Heart right ventricle (tissue), 16 donors: ENCODE measurements around the gene TTC23. TPM values are rescaled to one million over a fixed set of nuclear protein-coding genes. Genes with fewer than 3 reads are reported as not detected.

ENCODE experiments used
- ATAC-seq, 8 donors: fragments of 200-7000 bp; cut with Tn5 transposase; one replicate each; pipeline ENCODE4 v1.9.1; 2020; ENCODE audit warnings: mild to moderate bottlenecking in 8 of 8, moderate library complexity in 8 of 8, moderate number of reproducible peaks in 1 of 8
- DNase-seq, 2 donors: peaks; one replicate each; pipeline ENCODE4 v3.0.0-alpha.2; 2020
- H3K27ac ChIP-seq, 10 donors: fragments of 200-600 bp; sonication (generic) in 2 of 10; one replicate each; pipeline versions ENCODE4 v1.5.0 to v1.8.0; 2020 to 2022; ENCODE audit warnings: mild to moderate bottlenecking in 3 of 10
- H3K27me3 ChIP-seq, 7 donors: fragments of 200-600 bp; one replicate each; pipeline ENCODE4 v1.8.0; 2021 to 2022; ENCODE audit warnings: mild to moderate bottlenecking in 2 of 7
- H3K36me3 ChIP-seq, 9 donors: fragments of 200-600 bp; sonication (generic) in 1 of 9; one replicate each; pipeline versions ENCODE4 v1.5.0 to v1.8.0; 2020 to 2022; ENCODE audit warnings: mild to moderate bottlenecking in 2 of 9
- H3K4me1 ChIP-seq, 9 donors: fragments of 200-600 bp; sonication (generic) in 1 of 9; one replicate each; pipeline versions ENCODE4 v1.5.0 to v1.8.0; 2020 to 2022; ENCODE audit warnings: mild to moderate bottlenecking in 4 of 9
- H3K4me3 ChIP-seq, 10 donors: fragments of 200-600 bp; sonication (generic) in 2 of 10; one replicate each; pipeline versions ENCODE4 v1.5.0 to v1.8.0; 2020 to 2022; ENCODE audit warnings: mild to moderate bottlenecking in 7 of 10, moderate library complexity in 2 of 10
- H3K9me3 ChIP-seq, 11 donors: fragments of 200-600 bp in 10 of 11; sonication (generic) in 2 of 11; one replicate each; pipeline versions ENCODE4 v1.5.0 to v1.8.0; 2013 to 2022; ENCODE audit warnings: mild to moderate bottlenecking in 2 of 11, control low read depth in 1 of 11, moderate library complexity in 1 of 11
- WGBS, 2 donors: extraction: QIAGEN DNeasy Blood & Tissue Kit; methylation state at CpG; one replicate each; pipeline ENCODE4 v1.1.7; 2013; ENCODE audit warnings: inconsistent platforms in 1 of 2; 5-methylcytosine and 5-hydroxymethylcytosine counted together
- intact Hi-C, 10 donors: fragments of 100-400 bp; cut with DNase I; formaldehyde crosslinking; loops; one replicate each; pipeline versions ENCODE4 v1.11.1 to v1.14.2; 2022
- polyA plus RNA-seq, 2 donors: library from polyadenylated mRNA; stranded (reverse); fragments of 200-250 nt; gene quantifications; one replicate each; pipeline ENCODE4 v1.2.3, GENCODE V29; 2013
- total RNA-seq, 10 donors: library from RNA; stranded (reverse); fragmentation: NEBNext Ultra II Directional in 3 of 10; extraction: Animal tissue kit (Norgen Biotek cat#: 25700) in 3 of 10; gene quantifications; one replicate each; pipeline versions ENCODE4 v1.2.1 to v1.2.4, GENCODE V29; 2021 to 2023
- TF ChIP-seq, protein P1 (sequence below), 9 donors: fragments of 200-600 bp; sonication (generic) in 2 of 9; IDR thresholded peaks; one replicate each; pipeline versions ENCODE4 v1.5.0 to v1.8.0; 2021 to 2022; ENCODE audit warnings: antibody characterized with exemption in 9 of 9, mild to moderate bottlenecking in 5 of 9, moderate library complexity in 1 of 9
- donor health status: Arrhythmogenic right ventricular cardiomyopathy.
- donor health status: ischemic (EF 13 %, LVEDD 7.1; RV severe dilation, severe dysfunction).
- donor health status: healthy with polysubstance abuse.
- donor health status: DM: no; HTN: yes; CAD: no.
- donor health status: DM: no; HTN: no; CAD: no.
- donor health status: ischemic (EF 25% LVEDD 6.9; RV normal size, moderate dysfunction).
- donor health status: ischemic (EF 25% LVEDD 5.7; RV mildly dilated, moderate dysfunction).
- donor health status: healthy.
- donor health status: DM: yes; HTN: yes; CAD: no.
- donor health status: Ischemic cardiomyopathy.
- donor health status: ischemic (EF 35%, LVEDD 5.7; RV mildly dilated, moderate dysfunction).
- donor health status: nonischemic (EF 11% LVEDD 7.7; RV severe dilation, severe dysfunction).
- donor health status: DM: yes; HTN: yes; CAD: no.
- donor health status: PGD.
- donor health status: ischemic (EF 29% LVEDD 5.4; RV normal size, mild dysfunction).
- donor health status: nonischemic (EF 23%, LVEDD 6.1; RV moderate dilation, normal function).

TTC23 gene
- total and polyA plus RNA-seq, 12 donors, result 6.0 to 16.9 (median 10.9) TPM

DNA sequence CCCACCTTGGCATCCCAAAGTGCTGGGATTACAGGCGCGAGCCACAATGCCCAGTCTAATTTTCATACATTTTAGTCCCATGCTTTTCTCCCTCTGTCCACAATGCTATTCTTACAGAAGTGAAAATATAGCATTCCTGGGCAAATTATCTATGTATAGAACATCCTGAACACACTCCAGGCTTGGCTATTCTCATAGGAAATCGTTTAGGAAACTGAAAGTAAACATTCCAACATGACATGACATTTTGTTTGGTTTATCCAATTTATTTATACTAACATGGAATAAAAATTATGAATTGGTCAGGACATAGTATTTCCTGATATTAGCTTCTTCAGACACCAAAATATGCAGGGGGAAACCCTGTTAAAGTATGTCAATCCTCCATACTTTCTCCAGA, 91.9 kb downstream of the TTC23 start:
- TF ChIP-seq, protein P1, sequence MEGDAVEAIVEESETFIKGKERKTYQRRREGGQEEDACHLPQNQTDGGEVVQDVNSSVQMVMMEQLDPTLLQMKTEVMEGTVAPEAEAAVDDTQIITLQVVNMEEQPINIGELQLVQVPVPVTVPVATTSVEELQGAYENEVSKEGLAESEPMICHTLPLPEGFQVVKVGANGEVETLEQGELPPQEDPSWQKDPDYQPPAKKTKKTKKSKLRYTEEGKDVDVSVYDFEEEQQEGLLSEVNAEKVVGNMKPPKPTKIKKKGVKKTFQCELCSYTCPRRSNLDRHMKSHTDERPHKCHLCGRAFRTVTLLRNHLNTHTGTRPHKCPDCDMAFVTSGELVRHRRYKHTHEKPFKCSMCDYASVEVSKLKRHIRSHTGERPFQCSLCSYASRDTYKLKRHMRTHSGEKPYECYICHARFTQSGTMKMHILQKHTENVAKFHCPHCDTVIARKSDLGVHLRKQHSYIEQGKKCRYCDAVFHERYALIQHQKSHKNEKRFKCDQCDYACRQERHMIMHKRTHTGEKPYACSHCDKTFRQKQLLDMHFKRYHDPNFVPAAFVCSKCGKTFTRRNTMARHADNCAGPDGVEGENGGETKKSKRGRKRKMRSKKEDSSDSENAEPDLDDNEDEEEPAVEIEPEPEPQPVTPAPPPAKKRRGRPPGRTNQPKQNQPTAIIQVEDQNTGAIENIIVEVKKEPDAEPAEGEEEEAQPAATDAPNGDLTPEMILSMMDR (IDR thresholded peaks at IDR 0.05), result no peak
- peaks cover 0 to 74% (median 7%) of the 10 kb centered on the region in 9 donors for H3K36me3 ChIP-seq
- 69 to 76% methylated on average over 3 of the region's 3 CpGs for WGBS, 2 donors

DNA sequence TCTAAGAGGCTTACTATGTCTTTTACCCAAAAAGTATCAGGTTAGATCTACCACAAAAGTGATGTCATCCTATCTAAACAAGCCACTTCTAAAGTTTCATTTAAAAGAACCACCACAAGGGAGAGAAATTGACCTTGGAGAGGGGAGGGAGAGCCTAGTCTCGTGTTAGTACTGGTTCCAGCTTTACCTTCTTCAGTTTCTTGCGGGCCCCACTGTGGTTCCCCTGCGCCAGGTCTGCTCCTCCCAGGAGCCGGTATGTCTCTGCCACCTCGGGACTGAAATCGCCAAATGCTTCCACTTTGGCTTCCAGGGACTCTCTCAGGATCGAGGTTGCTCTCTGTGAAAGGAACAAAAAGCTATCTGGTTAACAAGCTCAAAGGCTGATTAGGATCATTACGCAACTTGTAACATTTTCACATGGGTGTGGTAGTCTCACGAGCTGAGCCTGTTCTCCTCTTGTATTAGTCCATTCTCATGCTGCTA, 93.4 kb downstream of the TTC23 start:
- Histone ChIP-seq H3K4me3 (no peak overlapping the region), H3K9me3 (no peaks in the 10 kb centered on the region), H3K27me3 (no peaks in the 10 kb centered on the region), H3K36me3 (peaks cover 0 to 73% (median 7%) of the 10 kb centered on the region in 9 donors), H3K4me1 (peaks cover 0 to 5% (median 0%) of the 10 kb centered on the region in 9 donors), H3K27ac (no peak overlapping the region)
- 87 to 90% methylated on average over 9 of the region's 9 CpGs for WGBS, 2 donors
- ATAC-seq (no peak), DNase-seq (no peak)
- intact Hi-C loops, result loop anchor here in 1 of 10 donors (10.0 kb wide), 1 partner anchor 59 kb away; no protein-coding TSS in a partner anchor
- TF ChIP-seq, protein P1 (IDR thresholded peaks at IDR 0.05), result no peak

More for the DNA sequence above, 91.9 kb downstream of the TTC23 start:
- intact Hi-C loops, result loop anchor here in 1 of 10 donors (10.0 kb wide), 1 partner anchor 57 kb away; no protein-coding TSS in a partner anchor
- no peaks in the 10 kb centered on the region for H3K9me3 ChIP-seq
- ATAC-seq (no peak), DNase-seq (no peak)
- no peak overlapping the region for H3K4me3 ChIP-seq
- peaks cover 0 to 5% (median 0%) of the 10 kb centered on the region in 9 donors for H3K4me1 ChIP-seq
- H3K27me3 ChIP-seq, result no peaks in the 10 kb centered on the region
- H3K27ac ChIP-seq, result no peak overlapping the region

DNA sequence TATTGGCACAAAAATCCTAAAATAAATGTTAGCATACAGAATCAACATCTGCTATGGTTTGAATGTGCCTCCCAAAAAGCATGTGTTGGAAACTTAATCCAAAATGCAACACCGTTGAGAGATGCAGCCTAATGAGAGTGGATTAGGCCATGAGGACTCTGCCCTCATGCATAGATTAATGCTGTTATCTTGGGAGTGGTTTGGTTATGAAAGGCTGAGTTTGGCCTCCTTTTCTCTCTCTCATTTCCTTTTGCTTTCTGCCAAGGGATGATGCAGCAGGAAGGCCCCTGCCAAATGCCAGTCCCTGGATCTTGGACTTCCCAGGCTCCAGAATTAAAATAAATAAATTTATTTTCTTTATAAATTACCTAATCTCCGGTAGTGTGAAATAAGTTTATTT, 95.1 kb downstream of the TTC23 start:
- WGBS, 2 donors, result 68 to 75% methylated on average over 2 of the region's 2 CpGs
- ATAC-seq, result no peak
- no peak overlapping the region for H3K4me3 ChIP-seq

DNA sequence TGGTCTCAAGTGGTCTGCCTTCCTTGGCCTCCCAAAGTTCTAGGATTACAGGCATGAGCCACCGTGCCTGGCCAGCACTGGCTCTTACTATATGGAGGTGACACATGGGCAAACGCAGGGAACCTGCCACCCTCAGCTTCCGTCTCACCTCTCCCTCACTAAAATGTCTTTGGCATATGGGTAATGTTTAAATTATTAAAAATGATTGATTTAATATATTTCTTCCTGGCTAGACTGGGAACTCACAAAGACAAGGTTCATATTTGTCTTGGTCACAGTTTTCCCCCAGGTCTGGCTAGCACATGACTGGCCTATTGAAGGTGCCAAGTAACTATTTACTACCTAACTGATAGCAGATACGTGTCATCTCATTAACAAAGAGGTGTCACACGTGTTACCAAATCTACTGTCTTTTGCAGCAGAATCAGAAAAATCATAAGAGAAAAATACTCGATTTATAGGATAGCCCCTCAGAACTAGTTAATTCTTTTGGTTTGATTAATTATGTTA, 96.3 kb downstream of the TTC23 start:
- ATAC-seq (no peak), DNase-seq (no peak)
- TF ChIP-seq, protein P1 (IDR thresholded peaks at IDR 0.05), result no peak
- peaks cover 0 to 69% (median 7%) of the 10 kb centered on the region in 9 donors for H3K36me3 ChIP-seq
- H3K9me3 ChIP-seq, result no peaks in the 10 kb centered on the region
- H3K4me3 ChIP-seq, result no peak overlapping the region
- peaks cover 0 to 18% (median 13%) of the 10 kb centered on the region in 9 donors for H3K4me1 ChIP-seq
- no peaks in the 10 kb centered on the region for H3K27me3 ChIP-seq
- WGBS, 2 donors, result 64 to 68% methylated on average over 6 of the region's 6 CpGs
- intact Hi-C loops, result loop anchor here in 1 of 10 donors (10.0 kb wide), 1 partner anchor 62 kb away; no protein-coding TSS in a partner anchor
- no peak overlapping the region for H3K27ac ChIP-seq

More for the DNA sequence above, 95.1 kb downstream of the TTC23 start:
- Histone ChIP-seq H3K27me3 (no peaks in the 10 kb centered on the region), H3K4me1 (peaks cover 0 to 10% (median 5%) of the 10 kb centered on the region in 9 donors), H3K27ac (no peak overlapping the region), H3K36me3 (peaks cover 0 to 68% (median 7%) of the 10 kb centered on the region in 9 donors), H3K9me3 (no peaks in the 10 kb centered on the region)
- intact Hi-C loops, result loop anchor here in 1 of 10 donors (10.0 kb wide), 1 partner anchor 61 kb away; no protein-coding TSS in a partner anchor
- no peak for DNase-seq
- TF ChIP-seq, protein P1 (IDR thresholded peaks at IDR 0.05), result no peak
